Suppressor macrophage treated with lipopolysaccharide for 1 hour (primary cell): Measurements from ENCODE around the gene PRMT5.

Experiments used
- DNase-seq, 3 donors: peaks; one replicate each; pipeline ENCODE4 v3.0.0-alpha.2; 2020 to 2022

Gene PRMT5

DNA sequence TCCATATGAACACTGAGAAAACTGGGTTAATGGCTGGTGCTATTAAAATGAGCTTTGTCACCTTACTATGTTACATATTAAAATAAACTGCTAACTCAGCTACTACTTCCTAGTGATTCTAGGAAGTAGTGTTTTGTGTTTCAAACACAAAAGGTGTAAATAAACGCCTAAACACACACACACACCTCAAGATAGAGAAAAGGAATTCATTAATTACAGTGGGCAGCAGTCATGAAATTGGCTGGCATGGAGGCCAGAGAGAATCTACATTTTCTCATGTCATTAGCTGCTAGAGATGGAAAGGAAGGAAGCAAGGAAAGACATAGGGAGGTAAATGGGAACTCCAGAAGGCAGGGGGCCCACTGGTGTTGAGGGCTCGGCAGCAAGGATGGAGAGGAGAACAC, 787 bp upstream of the PRMT5 start:
- no peak for DNase-seq

DNA sequence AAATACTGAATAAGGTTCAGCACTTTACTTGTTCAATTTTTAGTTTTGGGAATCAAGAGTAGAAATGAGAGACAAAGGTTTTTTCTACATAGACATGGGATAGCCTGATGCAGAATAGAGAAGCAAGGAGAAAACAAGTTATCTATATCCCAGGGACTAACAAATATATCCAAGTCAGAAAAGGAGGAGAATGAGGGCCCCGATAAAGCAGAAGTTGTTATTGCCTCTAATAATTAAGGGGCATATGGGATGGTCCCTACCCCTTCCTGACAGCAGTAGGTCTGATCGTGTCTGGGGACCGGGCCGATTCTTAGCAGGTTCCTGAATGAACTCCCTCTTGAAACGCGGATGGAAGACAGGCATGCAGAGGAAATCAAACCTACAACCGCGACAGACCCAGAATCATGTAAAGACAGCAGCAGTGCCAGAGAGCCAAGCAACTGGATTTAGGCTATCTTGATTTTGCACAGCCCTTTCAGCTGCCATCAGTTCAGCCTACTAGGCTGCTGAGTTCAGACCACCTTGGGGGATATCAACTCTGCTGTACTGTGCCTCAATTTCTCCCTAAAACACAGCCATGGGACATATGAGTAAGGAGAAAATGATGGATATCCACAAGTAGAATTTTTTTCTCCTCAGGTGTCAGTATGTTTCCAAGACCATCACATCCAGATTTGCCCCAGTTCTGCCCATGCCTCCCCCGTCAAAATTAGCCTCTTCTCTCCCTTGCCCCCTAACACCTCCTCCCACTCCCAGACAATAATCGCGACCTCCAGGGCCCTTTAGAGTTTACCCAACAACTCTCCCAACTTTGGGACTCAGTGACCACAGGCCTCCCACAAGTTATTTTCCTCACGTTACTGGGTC, 706 bp downstream of the PRMT5 start:
- DNase-seq: no peak

DNA sequence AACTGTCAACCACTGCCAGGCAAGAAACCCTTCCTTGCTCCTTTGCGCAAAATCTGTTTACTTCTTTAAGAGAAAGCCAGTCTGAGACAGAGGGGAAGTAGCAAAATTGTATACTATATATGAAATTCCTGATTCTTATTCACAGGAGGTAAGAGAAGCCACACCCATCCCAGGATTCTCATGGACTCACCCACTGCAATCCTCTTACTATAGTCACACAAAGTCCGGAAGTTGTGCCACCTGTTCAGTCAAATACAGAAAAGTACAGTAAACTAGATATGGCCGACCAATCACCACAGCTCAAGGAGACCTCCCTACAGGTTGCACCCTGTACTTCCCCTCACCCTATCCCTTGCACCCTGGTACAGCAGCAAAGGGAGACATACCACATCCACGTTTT, 2.9 kb downstream of the PRMT5 start:
- DNase-seq: no peak

DNA sequence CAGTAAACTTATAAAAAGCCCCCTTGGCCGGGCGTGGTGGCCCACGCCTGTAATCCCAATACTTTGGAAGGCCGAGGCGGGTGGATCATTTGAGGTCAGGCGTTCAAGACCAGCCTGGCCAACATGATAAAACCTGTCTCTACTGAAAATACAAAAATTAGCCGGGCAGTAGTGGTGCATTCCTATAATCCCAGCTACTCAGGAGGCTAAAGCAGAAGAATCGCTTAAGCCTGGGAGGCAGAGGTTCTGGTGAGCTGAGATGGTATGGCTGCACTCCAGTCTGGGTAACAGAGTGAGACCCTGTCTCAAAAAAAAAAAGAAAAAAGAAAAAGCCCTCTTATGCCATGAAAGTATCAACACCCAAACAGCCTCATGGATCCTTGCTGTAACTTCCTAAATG, 3.7 kb downstream of the PRMT5 start:
- DNase-seq: no peak

DNA sequence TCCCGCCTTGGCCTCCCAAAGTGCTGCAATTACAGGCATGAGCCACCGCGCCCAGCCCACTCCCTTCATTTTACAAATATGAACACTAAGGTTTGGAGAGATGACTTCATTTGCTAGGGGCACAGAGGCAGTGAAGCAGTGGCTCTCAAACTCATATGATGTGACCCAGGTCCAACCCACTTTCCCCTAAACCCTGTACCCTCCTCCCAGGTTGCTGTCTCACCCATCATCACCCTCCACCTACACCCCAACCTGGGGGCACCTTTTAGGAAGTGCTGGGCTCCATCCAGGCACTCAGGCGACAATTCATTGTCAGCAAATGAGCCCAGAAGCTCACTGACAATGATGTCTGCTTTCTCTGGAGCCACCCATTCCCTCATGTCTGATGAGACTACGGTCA, 5.4 kb downstream of the PRMT5 start:
- no peak for DNase-seq

DNA sequence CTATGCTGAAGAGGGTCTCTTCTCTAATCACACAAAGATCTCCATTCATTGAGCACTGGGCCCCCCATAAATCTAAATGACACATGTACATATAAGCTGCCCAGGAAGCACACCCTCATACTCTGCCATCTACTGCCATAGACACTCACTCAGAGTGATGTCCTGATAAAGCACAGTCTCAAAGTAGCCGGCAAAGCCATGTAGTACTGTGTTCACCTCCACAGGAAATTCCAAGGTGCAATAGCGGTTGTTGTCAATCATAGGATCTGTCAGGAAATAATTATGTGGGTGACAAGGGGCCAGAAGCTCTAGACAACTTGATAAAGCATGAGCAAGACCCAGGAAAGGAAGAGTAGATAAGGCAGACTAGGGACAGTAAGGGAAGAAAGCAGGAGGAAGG, 6.9 kb downstream of the PRMT5 start:
- DNase-seq: no peak

- DNase-seq: no peak
Observed at GRCh38 chr14:22920697-22921096, 8.5 kb downstream of the PRMT5 start.

DNA sequence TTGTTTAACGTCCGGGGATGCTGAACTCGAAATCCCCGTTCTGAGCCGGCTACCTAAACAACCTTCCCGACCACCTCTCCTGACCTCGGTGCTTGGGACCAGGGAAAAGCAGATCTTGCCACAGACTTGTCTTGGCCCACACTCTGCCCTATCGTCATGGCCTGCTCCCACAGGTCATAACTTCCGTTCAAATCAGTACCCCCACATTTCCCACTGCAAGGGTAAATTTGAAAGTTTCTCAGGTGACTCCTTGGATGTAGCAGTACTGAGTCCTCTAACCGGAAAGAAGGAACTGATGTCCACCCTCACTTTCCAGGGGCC, 9.6 kb downstream of the PRMT5 start:
- DNase-seq: no peak

DNA sequence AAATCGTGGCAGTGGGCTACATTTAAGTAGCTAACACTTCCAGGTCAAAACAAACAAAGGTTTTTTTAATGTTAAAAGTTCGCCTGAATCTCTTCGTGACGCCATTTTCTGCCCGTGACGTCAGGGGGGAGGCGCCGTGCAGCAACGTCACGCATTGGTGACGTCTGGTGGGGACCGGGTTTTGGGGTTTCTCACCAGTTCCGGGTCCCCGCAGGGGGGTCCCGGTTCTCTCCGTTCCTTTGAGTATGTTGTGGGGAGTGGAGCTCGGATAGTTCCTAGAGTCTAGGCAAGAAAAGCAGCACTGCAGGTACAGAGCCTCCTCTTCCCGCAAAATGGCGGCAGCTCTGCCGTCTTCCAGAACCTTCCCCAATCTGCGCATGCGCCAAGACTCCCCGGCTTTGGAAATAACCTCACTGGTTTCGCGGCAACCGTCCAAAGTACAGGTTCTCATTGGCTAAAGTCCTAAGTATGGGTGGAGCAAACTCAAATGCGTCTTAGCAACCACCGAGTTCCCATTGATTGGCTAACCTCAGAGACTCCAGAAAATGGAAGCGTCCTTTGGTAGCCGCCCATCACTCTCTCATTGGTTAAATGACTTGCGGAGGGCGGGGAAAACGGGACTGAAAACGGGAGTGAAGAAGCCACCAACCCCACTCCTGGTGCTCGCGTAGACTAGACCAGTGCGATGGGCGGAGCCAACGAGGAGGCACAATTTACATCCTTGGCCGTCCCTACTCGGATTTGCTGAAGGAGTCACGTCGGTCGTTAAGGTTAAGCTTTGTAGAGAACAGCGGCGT, 10.2 kb downstream of the PRMT5 start, which contains the start of gene RBM23:
Gene RBM23, minus strand, starts transcription at position 346 of the 797 bp plus-strand sequence.
- peak; percentile 99 to 100 (median 100) for DNase-seq

- peak; percentile 68 to 81 (median 81) for DNase-seq
Observed at GRCh38 chr14:22915886-22916521, 13.2 kb downstream of the PRMT5 start.

- DNase-seq: peak; percentile 40 to 65 (median 53)
Observed at GRCh38 chr14:22914836-22915235, 14.3 kb downstream of the PRMT5 start.

- DNase-seq: no peak
Observed at GRCh38 chr14:22910916-22911315, 18.3 kb downstream of the PRMT5 start.

DNA sequence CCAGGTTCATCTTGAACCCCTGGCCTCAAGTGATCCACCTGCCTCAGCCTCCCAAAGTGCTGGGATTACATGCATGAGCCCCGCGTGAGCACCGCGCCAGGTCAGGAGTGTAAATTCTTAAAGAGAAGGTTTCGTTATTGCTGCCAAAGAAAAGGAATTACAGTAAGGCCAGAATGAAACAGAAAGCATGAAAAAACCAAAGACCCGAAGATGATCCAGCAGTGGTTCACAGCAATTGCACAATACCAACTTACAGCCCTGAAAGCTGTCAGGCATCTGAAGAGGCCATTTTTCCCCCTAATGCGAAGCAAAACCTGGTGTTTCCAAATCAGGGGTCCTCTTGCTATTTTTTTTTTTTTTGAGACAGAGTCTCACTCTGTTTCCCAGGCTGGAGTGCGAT, 20.6 kb downstream of the PRMT5 start:
- DNase-seq: peak; percentile 61 to 84 (median 67)

DNA sequence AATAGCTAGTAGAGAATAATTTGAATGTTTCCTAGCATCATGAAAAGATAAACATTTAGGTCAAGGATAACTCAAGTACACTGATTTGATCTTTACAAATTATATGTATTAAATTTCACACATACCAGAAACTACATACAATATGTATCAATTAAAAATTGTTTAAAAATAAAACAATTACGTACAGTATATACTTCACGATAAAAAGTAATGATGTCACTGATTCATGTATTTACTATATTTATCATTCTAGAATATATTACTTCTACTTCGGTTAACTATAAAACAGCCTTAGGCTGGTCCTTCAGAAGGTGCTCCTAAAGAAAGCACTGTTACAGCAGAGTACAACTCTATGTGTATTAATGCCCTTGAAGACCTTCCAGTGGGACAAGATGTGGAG, 21.7 kb downstream of the PRMT5 start:
- DNase-seq: no peak

GRCh38 chr14:22906073-22906472, 23.1 kb downstream of the PRMT5 start:
- DNase-seq: no peak

GRCh38 chr14:22905627-22906026, 23.5 kb downstream of the PRMT5 start:
- no peak for DNase-seq

DNA sequence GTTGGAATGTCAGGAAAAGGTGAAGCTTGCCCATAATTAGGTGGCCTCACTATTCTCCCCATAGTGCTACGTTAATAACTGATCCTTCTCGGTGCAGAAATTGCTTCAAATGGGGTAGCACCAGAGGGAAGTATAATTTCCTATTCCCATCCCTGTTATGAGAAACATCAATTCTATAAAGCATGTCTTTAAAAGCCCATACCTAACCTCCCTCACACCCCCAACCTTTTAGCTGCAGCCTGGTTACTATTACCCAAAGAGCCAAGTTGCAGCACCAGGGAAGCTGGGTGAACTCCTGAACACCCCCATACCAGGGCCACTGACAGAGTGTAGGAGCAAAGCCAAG, 25.5 kb downstream of the PRMT5 start:
- no peak for DNase-seq

GRCh38 chr14:22901799-22902198, 27.4 kb downstream of the PRMT5 start:
- DNase-seq: no peak

DNA sequence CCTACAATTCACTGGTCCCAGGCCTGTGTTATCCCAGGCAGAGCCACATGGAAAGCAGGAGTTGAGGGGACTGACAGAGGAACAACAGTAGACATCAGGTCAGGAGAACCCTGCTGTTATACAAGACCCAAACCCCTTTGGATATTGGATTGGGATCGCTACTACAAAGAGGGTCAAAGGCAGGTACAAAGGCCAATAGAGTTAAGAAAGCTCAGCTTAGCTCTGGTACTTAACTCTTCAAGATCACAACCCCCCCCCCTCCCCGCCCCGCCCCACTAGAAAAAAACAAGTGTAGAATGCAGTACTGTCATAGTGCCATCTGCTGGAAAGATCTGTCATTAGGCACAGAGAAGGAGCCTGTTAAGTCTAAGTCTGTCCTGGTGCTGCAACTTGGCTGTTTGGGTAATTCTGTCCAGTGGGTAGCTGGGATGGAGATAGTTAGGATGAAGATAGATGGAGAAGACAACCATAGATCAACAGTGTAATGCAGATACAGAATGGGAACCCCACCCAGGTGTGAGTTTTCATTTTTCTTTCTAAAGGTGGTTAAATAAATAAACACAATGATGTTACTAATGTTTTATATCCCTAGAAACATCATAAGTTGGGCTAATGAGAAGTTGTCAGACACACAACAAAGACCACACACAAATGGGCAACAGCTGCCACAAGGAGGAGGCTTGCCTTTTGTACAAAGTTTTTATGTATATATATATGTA, 28.9 kb downstream of the PRMT5 start:
- peak; percentile 68 to 79 (median 70) for DNase-seq

GRCh38 chr14:22898302-22899090, 30.7 kb downstream of the PRMT5 start:
- DNase-seq: peak in 2 of 3 donors; percentile 13 to 38

DNA sequence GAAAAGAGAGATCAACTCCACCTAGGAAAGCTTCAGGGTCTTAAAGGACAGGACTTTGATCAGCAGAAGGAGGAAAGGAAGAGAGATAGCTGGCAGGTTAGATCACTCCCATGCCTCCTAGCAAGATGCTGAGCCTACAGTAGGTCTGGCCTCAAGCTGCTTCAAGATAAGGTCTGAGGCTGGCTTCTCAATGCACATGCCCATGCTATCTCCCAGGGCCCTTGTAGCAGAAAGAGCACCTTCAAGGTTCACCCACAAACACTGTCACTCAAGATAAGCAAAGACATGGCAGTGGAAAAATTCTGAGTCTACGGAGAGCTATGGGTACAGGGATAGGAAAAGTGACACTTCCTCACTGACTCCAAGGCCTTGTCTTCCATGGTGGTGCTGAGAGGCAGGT, 31.8 kb downstream of the PRMT5 start:
- DNase-seq: no peak

- DNase-seq: no peak
Observed at GRCh38 chr14:22896760-22897159, 32.4 kb downstream of the PRMT5 start.
